Posterior cingulate gyrus (tissue), 11 donors: ENCODE results near the gene HBEGF.

Source experiments
- DNase-seq, 10 donors: peaks; one replicate each; pipeline versions ENCODE4 v3.0.0 to v3.0.0-alpha.2; 2020 to 2021; ENCODE audit warnings: mixed read lengths in 3 of 10
- intact Hi-C: fragments of 100-400 bp; cut with DNase I; formaldehyde crosslinking; loops from one replicate; pipeline ENCODE4 v1.15.1; 2023

The HBEGF gene

GRCh38 chr5:140317859-140318258 is 28.5 kb downstream of the HBEGF start:
- DNase-seq, result no peak
- intact Hi-C loops, result no loop called here

- no peak for DNase-seq
- intact Hi-C loops, result no loop called here
Observed at GRCh38 chr5:140312791-140313189, 33.6 kb downstream of the HBEGF start.

- no peak for DNase-seq
- intact Hi-C loops, result no loop called here
Observed at GRCh38 chr5:140312067-140312790, 34.2 kb downstream of the HBEGF start.

- intact Hi-C loops, result no loop called here
Observed at GRCh38 chr5:140311011-140311467, 35.4 kb downstream of the HBEGF start.

GRCh38 chr5:140310434-140310833 is 36.0 kb downstream of the HBEGF start:
- intact Hi-C loops, result no loop called here

More at GRCh38 chr5:140311011-140311467, 35.4 kb downstream of the HBEGF start:
- DNase-seq, result no peak

GRCh38 chr5:140309706-140310249 is 36.6 kb downstream of the HBEGF start:
- no peak for DNase-seq
- intact Hi-C loops, result no loop called here

More at GRCh38 chr5:140310434-140310833, 36.0 kb downstream of the HBEGF start:
- no peak for DNase-seq

GRCh38 chr5:140305471-140305870 is 40.9 kb downstream of the HBEGF start:
- intact Hi-C loops, result no loop called here

GRCh38 chr5:140303966-140304365 is 42.4 kb downstream of the HBEGF start:
- intact Hi-C loops, result loop anchor here (5.0 kb wide), 1 partner anchor 43 kb away; the partner anchor contains the start of gene HBEGF
- no peak for DNase-seq

More at GRCh38 chr5:140305471-140305870, 40.9 kb downstream of the HBEGF start:
- no peak for DNase-seq

GRCh38 chr5:140302786-140303639 is 43.4 kb downstream of the HBEGF start, which contains the start of gene PFDN1:
TSS of gene PFDN1 (minus strand) at chr5:140303101. CDS start at chr5:140303073, 28 bp downstream.
- intact Hi-C loops, result loop anchor here (5.0 kb wide), 1 partner anchor 44 kb away; the partner anchor contains the start of gene HBEGF
- DNase-seq, result peak; percentile 88 to 98 (median 94)

GRCh38 chr5:140301136-140301535 is 45.3 kb downstream of the HBEGF start:
- intact Hi-C loops, result loop anchor here (5.0 kb wide), 1 partner anchor 46 kb away; the partner anchor contains the start of gene HBEGF
- DNase-seq, result no peak

- intact Hi-C loops, result no loop called here
- DNase-seq, result no peak
Observed at GRCh38 chr5:140299056-140299455, 47.3 kb downstream of the HBEGF start.

- intact Hi-C loops, result no loop called here
Observed at GRCh38 chr5:140298183-140298601, 48.2 kb downstream of the HBEGF start.

GRCh38 chr5:140297283-140297682 is 49.1 kb downstream of the HBEGF start:
- DNase-seq, result no peak
- intact Hi-C loops, result no loop called here

More at GRCh38 chr5:140298183-140298601, 48.2 kb downstream of the HBEGF start:
- DNase-seq, result no peak

GRCh38 chr5:140296289-140296688 is 50.1 kb downstream of the HBEGF start:
- intact Hi-C loops, result no loop called here

GRCh38 chr5:140295414-140295813 is 51.0 kb downstream of the HBEGF start:
- intact Hi-C loops, result no loop called here

More at GRCh38 chr5:140296289-140296688, 50.1 kb downstream of the HBEGF start:
- no peak for DNase-seq

GRCh38 chr5:140294753-140295152 is 51.6 kb downstream of the HBEGF start:
- DNase-seq, result no peak
- intact Hi-C loops, result loop anchor here (5.0 kb wide), 1 partner anchor 37 kb away; no protein-coding TSS in a partner anchor

More at GRCh38 chr5:140295414-140295813, 51.0 kb downstream of the HBEGF start:
- no peak for DNase-seq

GRCh38 chr5:140293849-140294100 is 52.6 kb downstream of the HBEGF start:
- no peak for DNase-seq
- intact Hi-C loops, result loop anchor here (5.0 kb wide), 1 partner anchor 36 kb away; no protein-coding TSS in a partner anchor

GRCh38 chr5:140293091-140293848 is 53.1 kb downstream of the HBEGF start:
- DNase-seq, result no peak
- intact Hi-C loops, result loop anchor here (5.0 kb wide), 1 partner anchor 36 kb away; no protein-coding TSS in a partner anchor

GRCh38 chr5:140292212-140293036 is 54.0 kb downstream of the HBEGF start:
- no peak for DNase-seq
- intact Hi-C loops, result loop anchor here (5.0 kb wide), 1 partner anchor 35 kb away; no protein-coding TSS in a partner anchor
